Measurements from ENCODE around the gene DMRTA2. TPM values are rescaled to one million over a fixed set of nuclear protein-coding genes. Genes with fewer than 3 reads are reported as not detected.
"Not testable (repeated sequence)": the region's sequence is repeated elsewhere in the genome, so short reads cannot be mapped to it uniquely, and the experiment has no call there.

DMRTA2 gene
- total RNA-seq, 2 donors from 2014 or later = not detected

GRCh38 chr1:50412813-50413476 is 10.3 kb downstream of the DMRTA2 start:
- no peak overlapping the region for H3K9ac ChIP-seq (ENCODE audit: low read depth in 2 of 2, low read length in 2 of 2)
- H3K27ac ChIP-seq = no peak overlapping the region
- H3K4me1 ChIP-seq = no peaks in the 10 kb centered on the region
- intact Hi-C loops (cut with DNase I) = no loop called here
- H3K27me3 ChIP-seq = peaks cover 40% of the 10 kb centered on the region
- no peaks in the 10 kb centered on the region for H3K36me3 ChIP-seq
- no peak overlapping the region for H3K4me3 ChIP-seq
- TF ChIP-seq, protein P1, sequence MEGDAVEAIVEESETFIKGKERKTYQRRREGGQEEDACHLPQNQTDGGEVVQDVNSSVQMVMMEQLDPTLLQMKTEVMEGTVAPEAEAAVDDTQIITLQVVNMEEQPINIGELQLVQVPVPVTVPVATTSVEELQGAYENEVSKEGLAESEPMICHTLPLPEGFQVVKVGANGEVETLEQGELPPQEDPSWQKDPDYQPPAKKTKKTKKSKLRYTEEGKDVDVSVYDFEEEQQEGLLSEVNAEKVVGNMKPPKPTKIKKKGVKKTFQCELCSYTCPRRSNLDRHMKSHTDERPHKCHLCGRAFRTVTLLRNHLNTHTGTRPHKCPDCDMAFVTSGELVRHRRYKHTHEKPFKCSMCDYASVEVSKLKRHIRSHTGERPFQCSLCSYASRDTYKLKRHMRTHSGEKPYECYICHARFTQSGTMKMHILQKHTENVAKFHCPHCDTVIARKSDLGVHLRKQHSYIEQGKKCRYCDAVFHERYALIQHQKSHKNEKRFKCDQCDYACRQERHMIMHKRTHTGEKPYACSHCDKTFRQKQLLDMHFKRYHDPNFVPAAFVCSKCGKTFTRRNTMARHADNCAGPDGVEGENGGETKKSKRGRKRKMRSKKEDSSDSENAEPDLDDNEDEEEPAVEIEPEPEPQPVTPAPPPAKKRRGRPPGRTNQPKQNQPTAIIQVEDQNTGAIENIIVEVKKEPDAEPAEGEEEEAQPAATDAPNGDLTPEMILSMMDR (IDR thresholded peaks at IDR 0.05) = no peak
- DNase-seq = no peak
- H3K9me3 ChIP-seq = no peaks in the 10 kb centered on the region

- Histone ChIP-seq H3K36me3 (no peaks in the 10 kb centered on the region), H3K4me1 (no peaks in the 10 kb centered on the region), H3K9ac (ENCODE audit: low read depth in 2 of 2, low read length in 2 of 2) (no peak overlapping the region), H3K9me3 (no peaks in the 10 kb centered on the region), H3K27me3 (no peaks in the 10 kb centered on the region), H3K27ac (no peak overlapping the region), H3K4me3 (no peak overlapping the region)
- TF ChIP-seq, protein P1 (IDR thresholded peaks at IDR 0.05) = no peak
- DNase-seq = no peak
- intact Hi-C loops (cut with DNase I) = no loop called here
Observed at GRCh38 chr1:50405814-50406213, 17.4 kb downstream of the DMRTA2 start.

- H3K9me3 ChIP-seq = no peaks in the 10 kb centered on the region
- intact Hi-C loops (cut with DNase I) = no loop called here
- H3K27ac ChIP-seq = no peak overlapping the region
- H3K4me1 ChIP-seq = no peaks in the 10 kb centered on the region
- no peaks in the 10 kb centered on the region for H3K27me3 ChIP-seq
- TF ChIP-seq, protein P1 (IDR thresholded peaks at IDR 0.05) = no peak
- H3K4me3 ChIP-seq = no peak overlapping the region
- no peak overlapping the region for H3K9ac ChIP-seq (ENCODE audit: low read depth in 2 of 2, low read length in 2 of 2)
- no peak for DNase-seq
- H3K36me3 ChIP-seq = no peaks in the 10 kb centered on the region
Observed at GRCh38 chr1:50393522-50394120, 29.6 kb downstream of the DMRTA2 start.

- H3K27ac ChIP-seq; intact Hi-C loops (cut with DNase I); H3K9ac ChIP-seq (ENCODE audit: low read depth in 2 of 2, low read length in 2 of 2); H3K9me3 ChIP-seq; DNase-seq; H3K27me3 ChIP-seq; H3K36me3 ChIP-seq; H3K4me3 ChIP-seq; H3K4me1 ChIP-seq: not testable (repeated sequence)
Observed at GRCh38 chr1:50381551-50381950, 41.7 kb downstream of the DMRTA2 start.

- Histone ChIP-seq H3K9me3 (no peaks in the 10 kb centered on the region), H3K36me3 (no peaks in the 10 kb centered on the region), H3K9ac (ENCODE audit: low read depth in 2 of 2, low read length in 2 of 2) (no peak overlapping the region), H3K4me3 (no peak overlapping the region), H3K4me1 (no peaks in the 10 kb centered on the region), H3K27me3 (no peaks in the 10 kb centered on the region), H3K27ac (no peak overlapping the region)
- TF ChIP-seq, protein P1 (IDR thresholded peaks at IDR 0.05) = no peak
- no peak for DNase-seq
- intact Hi-C loops (cut with DNase I) = no loop called here
Observed at GRCh38 chr1:50378770-50379169, 44.5 kb downstream of the DMRTA2 start.

GRCh38 chr1:50373532-50373931 is 49.7 kb downstream of the DMRTA2 start:
- intact Hi-C loops (cut with DNase I) = loop anchor here (5.0 kb wide), 1 partner anchor 329 kb away; no protein-coding TSS in a partner anchor
- no peaks in the 10 kb centered on the region for H3K27me3 ChIP-seq
- H3K36me3 ChIP-seq = no peaks in the 10 kb centered on the region
- no peak for DNase-seq
- no peak overlapping the region for H3K27ac ChIP-seq
- no peaks in the 10 kb centered on the region for H3K9me3 ChIP-seq
- no peak overlapping the region for H3K9ac ChIP-seq (ENCODE audit: low read depth in 2 of 2, low read length in 2 of 2)
- no peaks in the 10 kb centered on the region for H3K4me1 ChIP-seq
- TF ChIP-seq, protein P1 (IDR thresholded peaks at IDR 0.05) = no peak
- H3K4me3 ChIP-seq = no peak overlapping the region
